Hepatocyte (in vitro differentiated cells): ENCODE measurements around the gene TXNRD1. TPM values are rescaled to one million over a fixed set of nuclear protein-coding genes. Genes with fewer than 3 reads are reported as not detected.

Source experiments
- DNase-seq: peaks from one replicate; pipeline ENCODE4 v3.0.0-alpha.2; 2016; ENCODE audit warnings: low spot score
- H2AFZ ChIP-seq: fragments of 200-600 bp; sonication (generic); 2 replicates; pipeline ENCODE4 v1.6.0; 2016; ENCODE audit warnings: antibody characterized with exemption, mild to moderate bottlenecking
- H3K27ac ChIP-seq: fragments of 200-600 bp; sonication (generic); 2 replicates; pipeline ENCODE4 v1.5.1; 2016; ENCODE audit warnings: mild to moderate bottlenecking
- H3K27me3 ChIP-seq: fragments of 200-600 bp; sonication (generic); 2 replicates; pipeline ENCODE4 v1.6.1; 2016
- H3K36me3 ChIP-seq: fragments of 200-600 bp; sonication (generic); replicated peaks from 2 replicates; pipeline ENCODE4 v1.5.1; 2016; ENCODE audit warnings: low read depth; ENCODE audit not compliant: insufficient read depth
- H3K4me1 ChIP-seq: fragments of 200-600 bp; sonication (generic); 2 replicates; pipeline ENCODE4 v1.5.1; 2016; ENCODE audit warnings: mild to moderate bottlenecking, moderate library complexity; ENCODE audit not compliant: insufficient read depth
- H3K4me2 ChIP-seq: fragments of 200-600 bp; sonication (generic); 2 replicates; pipeline ENCODE4 v1.6.0; 2016
- H3K4me3 ChIP-seq: fragments of 200-600 bp; sonication (generic); 2 replicates; pipeline ENCODE4 v1.5.1; 2016; ENCODE audit warnings: mild to moderate bottlenecking
- H3K79me2 ChIP-seq: fragments of 200-600 bp; sonication (generic); 2 replicates; pipeline ENCODE4 v1.6.0; 2017; ENCODE audit warnings: mild to moderate bottlenecking
- H3K9me2 ChIP-seq: fragments of 200-600 bp; sonication (generic); replicated peaks from 2 replicates; pipeline ENCODE4 v1.6.0; 2017; ENCODE audit warnings: mild to moderate bottlenecking; ENCODE audit not compliant: insufficient read depth
- H3K9me3 ChIP-seq: fragments of 200-600 bp; sonication (generic); 2 replicates; pipeline ENCODE4 v1.5.1; 2016; ENCODE audit warnings: low read depth, mild to moderate bottlenecking
- H4K20me1 ChIP-seq: fragments of 200-600 bp; sonication (generic); 2 replicates; pipeline ENCODE4 v1.6.0; 2016; ENCODE audit warnings: mild to moderate bottlenecking; ENCODE audit not compliant: insufficient read depth, poor library complexity, severe bottlenecking
- EZH2 ChIP-seq: fragments of 200-600 bp; sonication (generic); IDR thresholded peaks from 2 replicates; pipeline ENCODE4 v1.6.1; 2016; ENCODE audit warnings: antibody characterized with exemption, mild to moderate bottlenecking, borderline replicate concordance
- EZH2phosphoT487 ChIP-seq: fragments of 200-600 bp; sonication (generic); IDR thresholded peaks from one replicate; pipeline ENCODE4 v1.6.1; 2018; ENCODE audit warnings: antibody characterized with exemption, mild to moderate bottlenecking, low read depth, moderate library complexity; ENCODE audit not compliant: unreplicated experiment, severe bottlenecking
- WGBS: methylation state at CpG from one replicate; pipeline ENCODE4 v1.1.6; 2016; ENCODE audit warnings: low lambda C conversion rate; ENCODE audit errors: missing lambda C conversion rate; 5-methylcytosine and 5-hydroxymethylcytosine counted together
- polyA plus RNA-seq: library from polyadenylated mRNA; unstranded; fragments of >200 nt; fragmentation: Nextera tagmentation; extraction: Ambion mirVana; gene quantifications from 2 replicates; pipeline ENCODE4 v1.2.1, GENCODE V29; 2016
- total RNA-seq: library from RNA; depleted of rRNA; stranded (reverse); fragments of >200 nt; gene quantifications from 2 replicates; pipeline ENCODE4 v1.2.3, GENCODE V29; 2014
- TF ChIP-seq, protein P1 (sequence below): fragments of 200-600 bp; sonication (generic); IDR thresholded peaks from 2 replicates; pipeline ENCODE4 v1.5.1; 2016; ENCODE audit warnings: antibody characterized with exemption, mild to moderate bottlenecking; ENCODE audit not compliant: poor library complexity

TXNRD1 gene
- total and polyA plus RNA-seq, 2 experiments from 2014 or later = 49.8 to 113 TPM

- 92% methylated on average over 5 of the region's 5 CpGs for WGBS
- Histone ChIP-seq H4K20me1 (no peaks in the 10 kb centered on the region), H3K36me3 (no peaks in the 10 kb centered on the region), H3K4me3 (no peak overlapping the region), H2AFZ (no peak overlapping the region), H3K9me2 (no peaks in the 10 kb centered on the region), H3K9me3 (no peaks in the 10 kb centered on the region), H3K27ac (no peak overlapping the region), H3K79me2 (no peaks in the 10 kb centered on the region), H3K4me1 (peaks cover 11% of the 10 kb centered on the region), H3K4me2 (no peak overlapping the region), H3K27me3 (no peaks in the 10 kb centered on the region)
- DNase-seq = no peak
- TF ChIP-seq EZH2phosphoT487 (no peak), EZH2 (no peak)
- TF ChIP-seq, protein P1, sequence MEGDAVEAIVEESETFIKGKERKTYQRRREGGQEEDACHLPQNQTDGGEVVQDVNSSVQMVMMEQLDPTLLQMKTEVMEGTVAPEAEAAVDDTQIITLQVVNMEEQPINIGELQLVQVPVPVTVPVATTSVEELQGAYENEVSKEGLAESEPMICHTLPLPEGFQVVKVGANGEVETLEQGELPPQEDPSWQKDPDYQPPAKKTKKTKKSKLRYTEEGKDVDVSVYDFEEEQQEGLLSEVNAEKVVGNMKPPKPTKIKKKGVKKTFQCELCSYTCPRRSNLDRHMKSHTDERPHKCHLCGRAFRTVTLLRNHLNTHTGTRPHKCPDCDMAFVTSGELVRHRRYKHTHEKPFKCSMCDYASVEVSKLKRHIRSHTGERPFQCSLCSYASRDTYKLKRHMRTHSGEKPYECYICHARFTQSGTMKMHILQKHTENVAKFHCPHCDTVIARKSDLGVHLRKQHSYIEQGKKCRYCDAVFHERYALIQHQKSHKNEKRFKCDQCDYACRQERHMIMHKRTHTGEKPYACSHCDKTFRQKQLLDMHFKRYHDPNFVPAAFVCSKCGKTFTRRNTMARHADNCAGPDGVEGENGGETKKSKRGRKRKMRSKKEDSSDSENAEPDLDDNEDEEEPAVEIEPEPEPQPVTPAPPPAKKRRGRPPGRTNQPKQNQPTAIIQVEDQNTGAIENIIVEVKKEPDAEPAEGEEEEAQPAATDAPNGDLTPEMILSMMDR = no peak
These were observed 66.1 kb downstream of the TXNRD1 start for GRCh38 chr12:104281636-104282035.

- TF ChIP-seq, protein P1 = no peak
- TF ChIP-seq EZH2phosphoT487 (no peak), EZH2 (no peak)
- Histone ChIP-seq H3K9me3 (no peaks in the 10 kb centered on the region), H3K9me2 (no peaks in the 10 kb centered on the region), H4K20me1 (no peaks in the 10 kb centered on the region), H3K27ac (no peak overlapping the region), H3K4me2 (no peak overlapping the region), H3K4me3 (no peak overlapping the region), H3K4me1 (peaks cover 11% of the 10 kb centered on the region), H3K79me2 (no peaks in the 10 kb centered on the region), H2AFZ (no peak overlapping the region), H3K36me3 (no peaks in the 10 kb centered on the region), H3K27me3 (no peaks in the 10 kb centered on the region)
- no peak for DNase-seq
These were observed 66.5 kb downstream of the TXNRD1 start for GRCh38 chr12:104282109-104282508.

- 63% methylated on average over 3 of the region's 3 CpGs for WGBS
- Histone ChIP-seq H3K4me1 (peaks cover 17% of the 10 kb centered on the region), H3K9me2 (no peaks in the 10 kb centered on the region), H3K9me3 (no peaks in the 10 kb centered on the region), H3K27me3 (no peaks in the 10 kb centered on the region), H3K27ac (peak overlapping the region; percentile 95), H3K79me2 (peaks cover 33% of the 10 kb centered on the region), H3K4me3 (no peak overlapping the region), H4K20me1 (peaks cover 16% of the 10 kb centered on the region), H3K4me2 (peak overlapping the region; percentile 86), H3K36me3 (no peaks in the 10 kb centered on the region), H2AFZ (no peak overlapping the region)
- peak; percentile 28 for DNase-seq
- TF ChIP-seq, protein P1 = no peak
- TF ChIP-seq EZH2phosphoT487 (no peak), EZH2 (no peak)
These were observed 70.3 kb downstream of the TXNRD1 start for GRCh38 chr12:104285740-104286515.
